ENCODE measurements around the gene ZNF836. TPM values are rescaled to one million over a fixed set of nuclear protein-coding genes. Genes with fewer than 3 reads are reported as not detected.
A peak's percentile ranks its signal among the peaks of the same experiment; 100 is the strongest.

Gene ZNF836
- total and polyA plus RNA-seq, 2 of the 13 experiments (the other 11 are each of a cell fraction or from before 2014, with no cell fraction given), result 1.6 to 5.3 TPM

DNA sequence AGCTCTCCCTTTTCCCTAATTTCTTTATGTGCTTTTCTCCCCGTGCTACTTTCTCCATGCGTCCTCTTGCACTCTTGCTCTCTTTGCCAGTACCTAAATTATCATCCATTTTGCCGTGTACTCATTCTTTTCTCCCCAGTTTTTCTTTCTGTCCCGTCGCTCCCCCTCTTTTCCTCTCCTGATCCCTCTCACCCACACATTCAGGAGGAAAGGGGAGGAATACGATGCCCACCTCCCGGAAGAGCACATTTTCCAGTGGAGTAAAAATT, 32.5 kb downstream of the ZNF836 start (continued):
- TF ChIP-seq, protein P1, sequence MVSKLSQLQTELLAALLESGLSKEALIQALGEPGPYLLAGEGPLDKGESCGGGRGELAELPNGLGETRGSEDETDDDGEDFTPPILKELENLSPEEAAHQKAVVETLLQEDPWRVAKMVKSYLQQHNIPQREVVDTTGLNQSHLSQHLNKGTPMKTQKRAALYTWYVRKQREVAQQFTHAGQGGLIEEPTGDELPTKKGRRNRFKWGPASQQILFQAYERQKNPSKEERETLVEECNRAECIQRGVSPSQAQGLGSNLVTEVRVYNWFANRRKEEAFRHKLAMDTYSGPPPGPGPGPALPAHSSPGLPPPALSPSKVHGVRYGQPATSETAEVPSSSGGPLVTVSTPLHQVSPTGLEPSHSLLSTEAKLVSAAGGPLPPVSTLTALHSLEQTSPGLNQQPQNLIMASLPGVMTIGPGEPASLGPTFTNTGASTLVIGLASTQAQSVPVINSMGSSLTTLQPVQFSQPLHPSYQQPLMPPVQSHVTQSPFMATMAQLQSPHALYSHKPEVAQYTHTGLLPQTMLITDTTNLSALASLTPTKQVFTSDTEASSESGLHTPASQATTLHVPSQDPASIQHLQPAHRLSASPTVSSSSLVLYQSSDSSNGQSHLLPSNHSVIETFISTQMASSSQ (IDR thresholded peaks at IDR 0.05; ENCODE audit: low read depth), result no peak
- TF ChIP-seq, protein P1 (CRISPR knock-in tag; IDR thresholded peaks at IDR 0.05; ENCODE audit: borderline replicate concordance), result no peak
- 0 out of 2 replicates have a peak, but pooled peaks have one; percentile 5 for TF ChIP-seq RFXANK (CRISPR knock-in tag; IDR thresholded peaks at IDR 0.05)
- TF ChIP-seq ZNF441 (CRISPR knock-in tag; IDR thresholded peaks at IDR 0.05; ENCODE audit: borderline replicate concordance), result 0 out of 2 replicates have a peak, but pooled peaks have one; percentile 17
- TF ChIP-seq POLR2G (IDR thresholded peaks at IDR 0.05; ENCODE audit: low read depth, low read length), result no peak
- no peak for TF ChIP-seq RFX5 (IDR thresholded peaks at IDR 0.05; ENCODE audit: low read depth, low read length)
- TF ChIP-seq NKX3-1 (CRISPR knock-in tag; IDR thresholded peaks at IDR 0.05), result no peak
- 0 out of 2 replicates have a peak, but pooled peaks have one; percentile 12 for TF ChIP-seq SIX4 (CRISPR knock-in tag; IDR thresholded peaks at IDR 0.05)
- 0 out of 2 replicates have a peak, but pooled peaks have one; percentile 6 for TF ChIP-seq ZNF33B (CRISPR knock-in tag; IDR thresholded peaks at IDR 0.05)
- TF ChIP-seq MIXL1 (CRISPR knock-in tag; IDR thresholded peaks at IDR 0.05), result no peak
- TF ChIP-seq ASH2L (IDR thresholded peaks at IDR 0.05; ENCODE audit: insufficient read length, low read depth, low read length), result peak; percentile 66
- TF ChIP-seq ZNF530 (CRISPR knock-in tag; IDR thresholded peaks at IDR 0.05; ENCODE audit: low read depth), result no peak
- peak; percentile 80 for TF ChIP-seq ZNF749 (CRISPR knock-in tag; IDR thresholded peaks at IDR 0.05; ENCODE audit: borderline replicate concordance)
- TF ChIP-seq NCOA1 (CRISPR knock-in tag; IDR thresholded peaks at IDR 0.05), result no peak
- peak; percentile 69; the same call in 1 of the 2 replicates for TF ChIP-seq ZNF501 (CRISPR knock-in tag; IDR thresholded peaks at IDR 0.05)
- TF ChIP-seq ZBTB1 (CRISPR knock-in tag; IDR thresholded peaks at IDR 0.05; ENCODE audit: borderline replicate concordance), result no peak
- 0 out of 2 replicates have a peak, but pooled peaks have one; percentile 28 for TF ChIP-seq ZMAT3 (CRISPR knock-in tag; conservative IDR thresholded peaks at IDR 0.05)
- TF ChIP-seq, protein P2, sequence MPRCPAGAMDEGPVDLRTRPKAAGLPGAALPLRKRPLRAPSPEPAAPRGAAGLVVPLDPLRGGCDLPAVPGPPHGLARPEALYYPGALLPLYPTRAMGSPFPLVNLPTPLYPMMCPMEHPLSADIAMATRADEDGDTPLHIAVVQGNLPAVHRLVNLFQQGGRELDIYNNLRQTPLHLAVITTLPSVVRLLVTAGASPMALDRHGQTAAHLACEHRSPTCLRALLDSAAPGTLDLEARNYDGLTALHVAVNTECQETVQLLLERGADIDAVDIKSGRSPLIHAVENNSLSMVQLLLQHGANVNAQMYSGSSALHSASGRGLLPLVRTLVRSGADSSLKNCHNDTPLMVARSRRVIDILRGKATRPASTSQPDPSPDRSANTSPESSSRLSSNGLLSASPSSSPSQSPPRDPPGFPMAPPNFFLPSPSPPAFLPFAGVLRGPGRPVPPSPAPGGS (CRISPR knock-in tag; IDR thresholded peaks at IDR 0.05), result 0 out of 2 replicates have a peak, but pooled peaks have one; percentile 8
- TF ChIP-seq, protein P3, sequence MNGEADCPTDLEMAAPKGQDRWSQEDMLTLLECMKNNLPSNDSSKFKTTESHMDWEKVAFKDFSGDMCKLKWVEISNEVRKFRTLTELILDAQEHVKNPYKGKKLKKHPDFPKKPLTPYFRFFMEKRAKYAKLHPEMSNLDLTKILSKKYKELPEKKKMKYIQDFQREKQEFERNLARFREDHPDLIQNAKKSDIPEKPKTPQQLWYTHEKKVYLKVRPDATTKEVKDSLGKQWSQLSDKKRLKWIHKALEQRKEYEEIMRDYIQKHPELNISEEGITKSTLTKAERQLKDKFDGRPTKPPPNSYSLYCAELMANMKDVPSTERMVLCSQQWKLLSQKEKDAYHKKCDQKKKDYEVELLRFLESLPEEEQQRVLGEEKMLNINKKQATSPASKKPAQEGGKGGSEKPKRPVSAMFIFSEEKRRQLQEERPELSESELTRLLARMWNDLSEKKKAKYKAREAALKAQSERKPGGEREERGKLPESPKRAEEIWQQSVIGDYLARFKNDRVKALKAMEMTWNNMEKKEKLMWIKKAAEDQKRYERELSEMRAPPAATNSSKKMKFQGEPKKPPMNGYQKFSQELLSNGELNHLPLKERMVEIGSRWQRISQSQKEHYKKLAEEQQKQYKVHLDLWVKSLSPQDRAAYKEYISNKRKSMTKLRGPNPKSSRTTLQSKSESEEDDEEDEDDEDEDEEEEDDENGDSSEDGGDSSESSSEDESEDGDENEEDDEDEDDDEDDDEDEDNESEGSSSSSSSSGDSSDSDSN (CRISPR knock-in tag; IDR thresholded peaks at IDR 0.05), result no peak
- TF ChIP-seq ZNF431 (CRISPR knock-in tag; IDR thresholded peaks at IDR 0.05; ENCODE audit: borderline replicate concordance, low read depth), result no peak

Measured in HepG2 (cell line).